Skeletal muscle tissue (tissue), 4 donors: ENCODE results near the gene UBXN11. TPM values are rescaled to one million over a fixed set of nuclear protein-coding genes. Genes with fewer than 3 reads are reported as not detected.
"Not testable (repeated sequence)": the region's sequence is repeated elsewhere in the genome, so short reads cannot be mapped to it uniquely, and the experiment has no call there.

Experiments used
- H3K27ac ChIP-seq: one replicate; pipeline ENCODE4 v1.7.0; 2013; ENCODE audit warnings: mild to moderate bottlenecking, low read depth, low read length, inconsistent platforms
- H3K27me3 ChIP-seq, 3 donors: one replicate each; pipeline ENCODE4 v1.7.0; 2013; ENCODE audit warnings: low read length in 3 of 3; ENCODE audit not compliant: control insufficient read depth in 3 of 3, insufficient read depth in 3 of 3
- H3K36me3 ChIP-seq, 3 donors: one replicate each; pipeline ENCODE4 v1.7.0; 2013; ENCODE audit warnings: low read length in 3 of 3; ENCODE audit not compliant: control insufficient read depth in 3 of 3, insufficient read depth in 3 of 3
- H3K4me1 ChIP-seq, 3 donors: one replicate each; pipeline ENCODE4 v1.7.0; 2013; ENCODE audit warnings: low read length in 3 of 3, mild to moderate bottlenecking in 3 of 3; ENCODE audit not compliant: control insufficient read depth in 3 of 3, insufficient read depth in 3 of 3
- H3K4me3 ChIP-seq, 3 donors: one replicate each; pipeline ENCODE4 v1.7.0; 2013; ENCODE audit warnings: low read length in 3 of 3
- H3K9ac ChIP-seq, 3 donors: one replicate each; pipeline ENCODE4 v1.7.0; 2013; ENCODE audit warnings: low read length in 3 of 3, mild to moderate bottlenecking in 3 of 3, moderate library complexity in 2 of 3, low read depth in 1 of 3
- H3K9me3 ChIP-seq, 3 donors: one replicate each; pipeline ENCODE4 v1.7.0; 2013; ENCODE audit warnings: low read length in 3 of 3; ENCODE audit not compliant: control insufficient read depth in 3 of 3
- total RNA-seq: library from RNA; depleted of rRNA; stranded (reverse); fragments of >200 nt; gene quantifications from one replicate; pipeline ENCODE4 v1.2.3, GENCODE V29; 2014
- donor health status: Osteomylitis.

Gene UBXN11
- total RNA-seq, 1 donor from 2014 or later = 2.1 TPM

GRCh38 chr1:26337206-26337535 is 30.7 kb upstream of the UBXN11 start:
- Histone ChIP-seq H3K27ac (no peak overlapping the region), H3K27me3 (peaks cover 3 to 19% (median 12%) of the 10 kb centered on the region in 3 donors), H3K9ac (no peak overlapping the region), H3K36me3 (no peaks in the 10 kb centered on the region), H3K4me1 (peaks cover 3 to 11% (median 10%) of the 10 kb centered on the region in 3 donors), H3K9me3 (no peaks in the 10 kb centered on the region), H3K4me3 (no peak overlapping the region)

- peak overlapping the region in 2 of 3 donors; percentile 38 to 50 for H3K9ac ChIP-seq
- H3K27ac ChIP-seq = no peak overlapping the region
- H3K4me1 ChIP-seq = peaks cover 3 to 11% (median 10%) of the 10 kb centered on the region in 3 donors
- H3K27me3 ChIP-seq = peaks cover 4 to 19% (median 12%) of the 10 kb centered on the region in 3 donors
- no peaks in the 10 kb centered on the region for H3K36me3 ChIP-seq
- peak overlapping the region in 2 of 3 donors; percentile 68 to 72 for H3K4me3 ChIP-seq
- H3K9me3 ChIP-seq = no peaks in the 10 kb centered on the region
These were observed 30.2 kb upstream of the UBXN11 start for GRCh38 chr1:26336477-26337205.

- H3K4me3 ChIP-seq = peak overlapping the region; percentile 68 to 73 (median 72)
- H3K36me3 ChIP-seq = no peaks in the 10 kb centered on the region
- H3K9ac ChIP-seq = peak overlapping the region in 2 of 3 donors; percentile 38 to 69
- H3K9me3 ChIP-seq = no peaks in the 10 kb centered on the region
- peaks cover 9 to 19% (median 19%) of the 10 kb centered on the region in 3 donors for H3K27me3 ChIP-seq
- peaks cover 3 to 17% (median 11%) of the 10 kb centered on the region in 3 donors for H3K4me1 ChIP-seq
- no peak overlapping the region for H3K27ac ChIP-seq
These were observed 29.5 kb upstream of the UBXN11 start for GRCh38 chr1:26335774-26336476.

- not testable (repeated sequence) for H3K9ac ChIP-seq, H3K9me3 ChIP-seq, H3K27ac ChIP-seq, H3K4me3 ChIP-seq, H3K36me3 ChIP-seq
- Histone ChIP-seq H3K27me3 (peaks cover 12 to 21% (median 19%) of the 10 kb centered on the region in 3 donors), H3K4me1 (peaks cover 3 to 18% (median 11%) of the 10 kb centered on the region in 3 donors)
These were observed 26.9 kb upstream of the UBXN11 start for GRCh38 chr1:26333312-26333711.

GRCh38 chr1:26330276-26330675 is 23.8 kb upstream of the UBXN11 start:
- Histone ChIP-seq H3K9me3 (no peaks in the 10 kb centered on the region), H3K9ac (no peak overlapping the region), H3K4me1 (peaks cover 0 to 8% (median 0%) of the 10 kb centered on the region in 3 donors), H3K27ac (no peak overlapping the region), H3K4me3 (no peak overlapping the region), H3K36me3 (no peaks in the 10 kb centered on the region), H3K27me3 (peaks cover 8 to 9% (median 9%) of the 10 kb centered on the region in 3 donors)

- not testable (repeated sequence) for H3K9ac ChIP-seq, H3K4me3 ChIP-seq, H3K4me1 ChIP-seq, H3K36me3 ChIP-seq, H3K9me3 ChIP-seq, H3K27ac ChIP-seq
- H3K27me3 ChIP-seq = peaks cover 4 to 11% (median 9%) of the 10 kb centered on the region in 3 donors
These were observed 22.9 kb upstream of the UBXN11 start for GRCh38 chr1:26329380-26329779.

- Histone ChIP-seq H3K36me3 (no peaks in the 10 kb centered on the region), H3K9ac (no peak overlapping the region), H3K9me3 (no peaks in the 10 kb centered on the region), H3K27me3 (peaks cover 0 to 12% (median 10%) of the 10 kb centered on the region in 3 donors), H3K4me3 (no peak overlapping the region), H3K27ac (no peak overlapping the region), H3K4me1 (peaks cover 0 to 8% (median 0%) of the 10 kb centered on the region in 3 donors)
These were observed 22.2 kb upstream of the UBXN11 start for GRCh38 chr1:26328597-26328996.

- no peaks in the 10 kb centered on the region for H3K36me3 ChIP-seq
- H3K4me3 ChIP-seq = no peak overlapping the region
- H3K9me3 ChIP-seq = no peaks in the 10 kb centered on the region
- no peak overlapping the region for H3K9ac ChIP-seq
- peaks cover 0 to 8% (median 0%) of the 10 kb centered on the region in 3 donors for H3K4me1 ChIP-seq
- peaks cover 0 to 12% (median 10%) of the 10 kb centered on the region in 3 donors for H3K27me3 ChIP-seq
- no peak overlapping the region for H3K27ac ChIP-seq
These were observed 21.5 kb upstream of the UBXN11 start for GRCh38 chr1:26327956-26328362.

GRCh38 chr1:26324550-26324949 is 18.1 kb upstream of the UBXN11 start:
- H3K9ac ChIP-seq = no peak overlapping the region
- H3K9me3 ChIP-seq = no peaks in the 10 kb centered on the region
- H3K36me3 ChIP-seq = no peaks in the 10 kb centered on the region
- no peak overlapping the region for H3K4me3 ChIP-seq
- peaks cover 3 to 10% (median 8%) of the 10 kb centered on the region in 3 donors for H3K27me3 ChIP-seq
- H3K27ac ChIP-seq = no peak overlapping the region
- H3K4me1 ChIP-seq = peaks cover 6 to 9% (median 8%) of the 10 kb centered on the region in 3 donors

GRCh38 chr1:26323382-26323781 is 16.9 kb upstream of the UBXN11 start:
- Histone ChIP-seq H3K9me3 (no peaks in the 10 kb centered on the region), H3K27me3 (peaks cover 3 to 10% (median 8%) of the 10 kb centered on the region in 3 donors), H3K4me1 (peaks cover 6 to 9% (median 8%) of the 10 kb centered on the region in 3 donors), H3K36me3 (no peaks in the 10 kb centered on the region), H3K4me3 (no peak overlapping the region), H3K27ac (no peak overlapping the region), H3K9ac (no peak overlapping the region)
